ENCODE data around the gene KYAT1. TPM values are rescaled to one million over a fixed set of nuclear protein-coding genes. Genes with fewer than 3 reads are reported as not detected.
"Not testable (repeated sequence)": the region's sequence is repeated elsewhere in the genome, so short reads cannot be mapped to it uniquely, and the experiment has no call there.

KYAT1 gene
- total RNA-seq, 2 experiments from 2014 or later: 12.7 to 14.8 TPM

- Mint-ChIP-seq H3K4me1 (peaks cover 13% of the 10 kb centered on the region), H3K36me3 (ENCODE audit: low read depth) (no peaks in the 10 kb centered on the region), H3K9me3 (no peaks in the 10 kb centered on the region), H3K27me3 (no peaks in the 10 kb centered on the region), H3K27ac (no peak overlapping the region), H3K4me3 (no peak overlapping the region)
- peak; percentile 88 for DNase-seq
- CTCF ChIA-PET: interaction anchor here (1.1 to 8.2 kb wide), 10 partner anchors 11 to 101 kb away, joined by 3 to 123 read pairs (median 5); partner anchors contain the start of genes KYAT1 and LRRC8A
- POLR2A ChIA-PET: no interaction called here
Measured at GRCh38 chr9:128863647-128864046, 18.1 kb downstream of the KYAT1 start.

- POLR2A ChIA-PET: interaction anchor here (1.7 kb wide), 1 partner anchor 19 kb away, joined by 3 read pairs; the partner anchor contains the start of gene KYAT1
- Mint-ChIP-seq H3K27me3 (no peaks in the 10 kb centered on the region), H3K4me3 (no peak overlapping the region), H3K36me3 (ENCODE audit: low read depth) (no peaks in the 10 kb centered on the region), H3K27ac (no peak overlapping the region), H3K4me1 (peaks cover 13% of the 10 kb centered on the region), H3K9me3 (no peaks in the 10 kb centered on the region)
- CTCF ChIA-PET: interaction anchor here (0.9 to 8.2 kb wide), 9 partner anchors 11 to 72 kb away, joined by 3 to 123 read pairs (median 7); partner anchors contain the start of genes ENDOG, KYAT1 and LRRC8A
- DNase-seq: no peak
Measured at GRCh38 chr9:128862401-128862851, 19.3 kb downstream of the KYAT1 start.

DNA sequence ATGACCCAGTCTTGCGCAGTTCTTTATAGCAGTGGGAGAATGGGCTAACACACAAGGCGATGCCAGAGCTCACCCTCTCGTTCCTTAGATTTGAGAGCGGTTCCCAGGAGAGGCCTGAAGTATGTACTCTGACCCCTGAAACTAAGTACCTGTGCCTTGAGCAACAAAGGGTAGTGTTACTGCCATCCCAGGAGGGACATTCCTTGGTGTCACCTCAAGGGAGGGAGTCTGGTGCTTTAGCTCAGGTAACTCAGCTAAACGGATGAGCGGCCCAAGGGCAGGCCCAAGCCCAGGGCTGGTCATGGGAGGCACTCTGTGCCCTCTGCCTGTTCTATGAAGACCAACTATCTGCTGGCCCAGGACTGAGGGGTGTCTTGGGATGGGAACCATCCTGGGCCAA is 20.2 kb downstream of the KYAT1 start:
- Mint-ChIP-seq H3K9me3 (no peaks in the 10 kb centered on the region), H3K4me3 (no peak overlapping the region), H3K4me1 (peaks cover 13% of the 10 kb centered on the region), H3K27me3 (no peaks in the 10 kb centered on the region), H3K27ac (no peak overlapping the region), H3K36me3 (ENCODE audit: low read depth) (no peaks in the 10 kb centered on the region)
- ChIA-PET CTCF (interaction anchor here (0.8 to 8.2 kb wide), 11 partner anchors 10 to 82 kb away, joined by 3 to 123 read pairs (median 6); partner anchors contain the start of genes ENDOG, KYAT1 and LRRC8A), POLR2A (interaction anchor here (1.7 kb wide), 1 partner anchor 20 kb away, joined by 3 read pairs; the partner anchor contains the start of gene KYAT1)
- no peak for DNase-seq

GRCh38 chr9:128860937-128861336 is 20.8 kb downstream of the KYAT1 start:
- no peak for DNase-seq
- Mint-ChIP-seq H3K36me3 (ENCODE audit: low read depth) (no peaks in the 10 kb centered on the region), H3K9me3 (no peaks in the 10 kb centered on the region), H3K4me3 (no peak overlapping the region), H3K27me3 (no peaks in the 10 kb centered on the region), H3K4me1 (peaks cover 13% of the 10 kb centered on the region), H3K27ac (no peak overlapping the region)
- CTCF ChIA-PET: interaction anchor here (0.6 to 8.2 kb wide), 10 partner anchors 9 to 1908 kb away, joined by 3 to 123 read pairs (median 4); partner anchors contain the start of genes KYAT1 and LRRC8A
- POLR2A ChIA-PET: interaction anchor here (1.7 kb wide), 1 partner anchor 20 kb away, joined by 3 read pairs; the partner anchor contains the start of gene KYAT1

DNA sequence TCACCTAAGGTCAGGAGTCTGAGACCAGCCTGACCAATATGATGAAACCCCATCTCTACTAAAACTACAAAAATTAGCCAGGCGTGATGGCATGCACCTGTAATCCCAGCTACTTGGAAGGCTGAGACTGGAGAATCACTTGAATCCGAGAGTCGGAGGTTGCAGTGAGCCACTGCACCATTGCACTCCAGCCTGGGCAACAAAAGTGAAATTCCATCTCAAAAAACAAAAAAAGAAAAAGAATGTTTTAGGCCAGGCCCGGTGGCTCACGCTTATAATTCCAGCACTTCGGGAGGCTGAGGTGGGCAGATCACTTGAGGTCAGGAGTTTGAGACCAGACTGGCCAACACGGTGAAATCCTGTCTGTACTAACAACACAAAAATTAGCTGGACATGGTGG is 23.3 kb downstream of the KYAT1 start:
- H3K27me3 Mint-ChIP-seq; POLR2A ChIA-PET; DNase-seq; H3K9me3 Mint-ChIP-seq; H3K36me3 Mint-ChIP-seq (ENCODE audit: low read depth); H3K4me3 Mint-ChIP-seq; H3K27ac Mint-ChIP-seq; H3K4me1 Mint-ChIP-seq: not testable (repeated sequence)
- CTCF ChIA-PET: interaction anchor here (1.1 to 1.8 kb wide), 2 partner anchors 41 to 69 kb away, joined by 3 to 10 read pairs; no protein-coding TSS in a partner anchor

GRCh38 chr9:128854454-128854853 is 27.3 kb downstream of the KYAT1 start:
- DNase-seq, H3K27ac Mint-ChIP-seq, H3K9me3 Mint-ChIP-seq, H3K4me3 Mint-ChIP-seq, POLR2A ChIA-PET, H3K27me3 Mint-ChIP-seq, H3K4me1 Mint-ChIP-seq: not testable (repeated sequence)
- H3K36me3 Mint-ChIP-seq (ENCODE audit: low read depth): peaks cover 17% of the 10 kb centered on the region
- CTCF ChIA-PET: interaction anchor here (1.3 to 2.4 kb wide), 3 partner anchors 36 to 74 kb away, joined by 4 to 6 read pairs (median 5); partner anchors contain the start of gene ENDOG

DNA sequence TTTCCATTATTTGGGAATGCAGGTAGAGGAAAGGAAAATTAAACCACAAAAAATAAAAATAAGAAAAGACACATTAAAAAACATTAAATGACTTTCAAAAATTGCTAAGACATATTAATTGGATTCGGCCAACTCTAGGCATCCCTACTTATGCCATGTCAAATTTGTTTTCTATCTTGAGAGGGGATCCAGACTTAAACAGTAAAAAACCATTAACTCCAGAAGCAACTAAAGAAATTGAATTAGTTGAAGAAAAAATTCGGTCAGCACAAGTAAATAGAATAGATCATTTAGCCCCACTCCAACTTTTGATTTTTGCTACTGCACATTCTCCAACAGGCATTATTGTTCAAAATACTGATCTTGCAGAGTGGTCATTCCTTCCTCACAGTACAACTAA is 29.1 kb downstream of the KYAT1 start:
- CTCF ChIA-PET: interaction anchor here (0.8 to 1.9 kb wide), 8 partner anchors 9 to 111 kb away, joined by 3 to 16 read pairs (median 4); partner anchors contain the start of gene ENDOG
- H3K9me3 Mint-ChIP-seq: peaks cover 11% of the 10 kb centered on the region
- POLR2A ChIA-PET: interaction anchor here (1.1 kb wide), 1 partner anchor 23 kb away, joined by 4 read pairs; the partner anchor contains the start of gene SPOUT1
- not testable (repeated sequence) for H3K27me3 Mint-ChIP-seq, H3K27ac Mint-ChIP-seq, H3K4me3 Mint-ChIP-seq, DNase-seq, H3K4me1 Mint-ChIP-seq
- H3K36me3 Mint-ChIP-seq (ENCODE audit: low read depth): peaks cover 18% of the 10 kb centered on the region

- CTCF ChIA-PET: interaction anchor here (0.8 to 1.9 kb wide), 8 partner anchors 10 to 112 kb away, joined by 3 to 16 read pairs (median 4); partner anchors contain the start of gene ENDOG
- H3K27ac Mint-ChIP-seq, H3K27me3 Mint-ChIP-seq, H3K4me3 Mint-ChIP-seq, H3K4me1 Mint-ChIP-seq: not testable (repeated sequence)
- POLR2A ChIA-PET: interaction anchor here (1.1 kb wide), 1 partner anchor 22 kb away, joined by 4 read pairs; the partner anchor contains the start of gene SPOUT1
- DNase-seq: peak; percentile 21
- H3K36me3 Mint-ChIP-seq (ENCODE audit: low read depth): peaks cover 19% of the 10 kb centered on the region
- H3K9me3 Mint-ChIP-seq: peaks cover 12% of the 10 kb centered on the region
Measured at GRCh38 chr9:128851779-128852600, 29.8 kb downstream of the KYAT1 start.

GRCh38 chr9:128851024-128851423 is 30.7 kb downstream of the KYAT1 start:
- peaks cover 19% of the 10 kb centered on the region for H3K36me3 Mint-ChIP-seq (ENCODE audit: low read depth)
- H3K4me3 Mint-ChIP-seq, POLR2A ChIA-PET: not testable (repeated sequence)

GRCh38 chr9:128847803-128848202 is 33.9 kb downstream of the KYAT1 start:
- no peak overlapping the region for H3K4me3 Mint-ChIP-seq
- ChIA-PET POLR2A (no interaction called here), CTCF (no interaction called here)
- no peaks in the 10 kb centered on the region for H3K27me3 Mint-ChIP-seq
- H3K36me3 Mint-ChIP-seq (ENCODE audit: low read depth): peaks cover 19% of the 10 kb centered on the region
- H3K27ac Mint-ChIP-seq: no peak overlapping the region
- H3K9me3 Mint-ChIP-seq: peaks cover 12% of the 10 kb centered on the region
- H3K4me1 Mint-ChIP-seq: no peaks in the 10 kb centered on the region
- no peak for DNase-seq

More at GRCh38 chr9:128851024-128851423, 30.7 kb downstream of the KYAT1 start:
- not testable (repeated sequence) for DNase-seq, H3K27me3 Mint-ChIP-seq, H3K4me1 Mint-ChIP-seq, H3K27ac Mint-ChIP-seq
- CTCF ChIA-PET: interaction anchor here (1.7 to 1.9 kb wide), 2 partner anchors 11 to 77 kb away, joined by 9 to 16 read pairs; no protein-coding TSS in a partner anchor
- H3K9me3 Mint-ChIP-seq: peaks cover 12% of the 10 kb centered on the region

DNA sequence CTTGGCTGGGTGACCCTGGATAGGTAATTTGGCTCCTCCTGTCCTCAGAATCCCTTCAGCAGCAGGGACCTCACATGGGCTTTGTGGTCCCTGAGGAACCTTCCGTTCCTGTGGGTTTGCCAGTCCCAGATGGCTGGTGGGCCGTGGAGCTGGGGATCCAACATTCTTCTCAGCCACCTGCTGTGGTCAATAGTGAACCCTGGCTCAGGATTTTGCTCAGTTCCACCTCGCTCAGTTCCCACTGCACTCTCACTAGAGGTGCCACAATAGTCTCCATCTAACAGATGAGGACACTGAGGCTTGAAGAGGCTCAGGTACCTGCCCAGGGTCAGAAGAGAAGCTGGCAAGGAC is 35.1 kb downstream of the KYAT1 start:
- POLR2A ChIA-PET: no interaction called here
- CTCF ChIA-PET: no interaction called here
- H3K4me1 Mint-ChIP-seq: no peaks in the 10 kb centered on the region

DNA sequence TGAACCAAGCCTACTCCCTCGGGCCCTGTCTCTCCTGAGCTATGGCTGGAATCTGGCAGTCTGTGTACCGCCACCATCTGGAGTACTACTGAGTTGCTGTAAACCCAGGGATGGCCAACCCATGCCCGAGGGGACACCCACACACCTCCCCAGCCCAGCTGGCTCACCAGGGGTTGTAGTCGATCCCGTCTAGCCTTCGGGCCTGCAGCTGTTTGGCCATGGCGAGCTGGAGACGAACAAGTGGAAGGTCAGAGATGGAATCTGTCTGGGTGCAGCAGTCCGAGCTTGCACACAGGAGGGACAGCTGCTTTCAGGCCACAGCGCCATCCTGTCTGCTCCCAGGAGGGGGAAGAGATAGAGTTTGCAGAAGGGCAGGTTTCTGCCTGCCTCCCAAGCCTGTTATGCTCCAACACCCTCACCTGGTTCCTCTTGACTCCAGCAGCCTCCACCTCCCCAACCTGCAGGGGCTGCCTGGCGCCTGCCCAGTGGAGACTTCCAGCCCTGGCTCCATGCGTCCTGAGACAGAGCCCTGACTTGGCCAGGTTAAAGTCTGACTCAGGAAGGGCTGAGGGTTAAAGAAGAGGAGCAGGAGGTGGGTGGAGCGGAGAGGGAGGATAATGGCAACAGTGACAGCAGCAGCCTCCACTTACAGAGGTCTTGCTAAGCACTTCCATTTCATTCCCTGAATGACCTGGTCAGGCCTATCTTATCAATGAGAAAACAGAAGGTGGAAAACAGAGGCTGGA is 36.4 kb downstream of the KYAT1 start:
- CTCF ChIA-PET: interaction anchor here (0.6 to 1.3 kb wide), 5 partner anchors 16 to 88 kb away, joined by 3 to 4 read pairs (median 3); partner anchors contain the start of genes ENDOG and SPOUT1
- POLR2A ChIA-PET: no interaction called here
- Mint-ChIP-seq H3K27ac (no peak overlapping the region), H3K9me3 (peaks cover 3% of the 10 kb centered on the region), H3K4me3 (no peak overlapping the region), H3K27me3 (no peaks in the 10 kb centered on the region), H3K4me1 (no peaks in the 10 kb centered on the region), H3K36me3 (ENCODE audit: low read depth) (peaks cover 7% of the 10 kb centered on the region)
- no peak for DNase-seq

More for the DNA sequence above, 35.1 kb downstream of the KYAT1 start:
- Mint-ChIP-seq H3K27me3 (no peaks in the 10 kb centered on the region), H3K4me3 (no peak overlapping the region), H3K36me3 (ENCODE audit: low read depth) (peaks cover 19% of the 10 kb centered on the region), H3K9me3 (peaks cover 12% of the 10 kb centered on the region), H3K27ac (no peak overlapping the region)
- no peak for DNase-seq

Data from activated CD4-positive, alpha-beta memory T cell treated with anti-CD3 and anti-CD28 coated beads, Interleukin-2, amount 10 ng/mL, durations not matched to agents 7 days and 5 days (primary cell).